GM23338 (cell line): ENCODE data around the gene ACBD5.

Experiments used
- CREB1 ChIP-seq: fragments of 250-450 bp; sonication (Bioruptor Pico); IDR thresholded peaks from 2 replicates; pipeline ENCODE4 v1.5.0; 2020; ENCODE audit warnings: low read depth, mild to moderate bottlenecking, moderate library complexity
- EZH2 ChIP-seq: fragments of 200-600 bp; sonication (generic); IDR thresholded peaks from one replicate; pipeline ENCODE4 v1.8.0; 2017; ENCODE audit warnings: antibody characterized with exemption, mild to moderate bottlenecking, low read depth; ENCODE audit not compliant: unreplicated experiment
- EZH2phosphoT487 ChIP-seq: fragments of 200-600 bp; sonication (generic); IDR thresholded peaks from one replicate; pipeline ENCODE4 v1.8.1; 2018; ENCODE audit warnings: antibody characterized with exemption; ENCODE audit not compliant: unreplicated experiment
- JUNB ChIP-seq: IDR thresholded peaks from one replicate; pipeline ENCODE4 v1.6.1; 2016; ENCODE audit warnings: antibody characterized with exemption; ENCODE audit not compliant: unreplicated experiment
- NANOG ChIP-seq: IDR thresholded peaks from 2 replicates; pipeline ENCODE4 v1.6.1; 2016; ENCODE audit warnings: antibody characterized with exemption, borderline replicate concordance
- POLR2AphosphoS5 ChIP-seq: IDR thresholded peaks from 2 replicates; pipeline ENCODE4 v1.6.1; 2016; ENCODE audit warnings: antibody characterized with exemption, low read depth
- ZNF114 ChIP-seq: fragments of 250-450 bp; sonication (Bioruptor Pico); IDR thresholded peaks from 2 replicates; pipeline ENCODE4 v1.5.0; 2020; ENCODE audit warnings: mild to moderate bottlenecking, moderate library complexity
- ZNF331 ChIP-seq: fragments of 250-450 bp; sonication (Bioruptor Pico); IDR thresholded peaks from 2 replicates; pipeline ENCODE4 v1.5.0; 2020; ENCODE audit warnings: low read depth, mild to moderate bottlenecking, moderate library complexity
- TF ChIP-seq, protein P1 (sequence below): IDR thresholded peaks from one replicate; pipeline ENCODE4 v1.6.1; 2018; ENCODE audit warnings: antibody characterized with exemption; ENCODE audit not compliant: unreplicated experiment
- TF ChIP-seq, protein P2 (sequence below), 2 experiments: fragments of 200-600 bp in 1 of 2; sonication (generic) in 1 of 2; conservative IDR thresholded peaks; 2 replicates each; pipeline versions ENCODE4 v1.5.1 to v1.6.1; 2016 to 2017; ENCODE audit warnings: antibody characterized with exemption in 2 of 2, low read depth in 2 of 2, mild to moderate bottlenecking in 2 of 2, moderate library complexity in 1 of 2
- TF ChIP-seq, protein P3 (sequence below): IDR thresholded peaks from 2 replicates; pipeline ENCODE4 v1.6.1; 2016; ENCODE audit warnings: antibody characterized with exemption

DNA sequence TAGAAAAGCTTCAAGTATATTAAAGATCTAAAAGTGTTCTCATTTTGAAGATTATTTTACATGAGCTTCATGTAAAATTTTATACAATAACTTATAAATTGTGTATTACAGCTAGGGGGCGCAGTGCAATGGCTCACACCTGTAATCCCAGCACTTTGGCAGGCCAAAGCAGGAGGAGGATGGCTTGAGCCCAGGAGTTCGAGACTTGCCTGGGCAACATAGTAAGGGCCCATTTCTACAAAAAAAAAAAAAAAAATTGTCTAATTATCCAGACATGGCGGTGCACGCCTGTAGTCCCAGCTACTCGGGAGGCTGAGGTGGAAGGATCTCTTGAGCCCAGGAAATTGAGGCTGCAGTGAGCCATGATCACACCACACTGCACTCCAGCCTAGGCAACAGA lies 16.6 kb downstream of the ACBD5 start:
- TF ChIP-seq, protein P1, sequence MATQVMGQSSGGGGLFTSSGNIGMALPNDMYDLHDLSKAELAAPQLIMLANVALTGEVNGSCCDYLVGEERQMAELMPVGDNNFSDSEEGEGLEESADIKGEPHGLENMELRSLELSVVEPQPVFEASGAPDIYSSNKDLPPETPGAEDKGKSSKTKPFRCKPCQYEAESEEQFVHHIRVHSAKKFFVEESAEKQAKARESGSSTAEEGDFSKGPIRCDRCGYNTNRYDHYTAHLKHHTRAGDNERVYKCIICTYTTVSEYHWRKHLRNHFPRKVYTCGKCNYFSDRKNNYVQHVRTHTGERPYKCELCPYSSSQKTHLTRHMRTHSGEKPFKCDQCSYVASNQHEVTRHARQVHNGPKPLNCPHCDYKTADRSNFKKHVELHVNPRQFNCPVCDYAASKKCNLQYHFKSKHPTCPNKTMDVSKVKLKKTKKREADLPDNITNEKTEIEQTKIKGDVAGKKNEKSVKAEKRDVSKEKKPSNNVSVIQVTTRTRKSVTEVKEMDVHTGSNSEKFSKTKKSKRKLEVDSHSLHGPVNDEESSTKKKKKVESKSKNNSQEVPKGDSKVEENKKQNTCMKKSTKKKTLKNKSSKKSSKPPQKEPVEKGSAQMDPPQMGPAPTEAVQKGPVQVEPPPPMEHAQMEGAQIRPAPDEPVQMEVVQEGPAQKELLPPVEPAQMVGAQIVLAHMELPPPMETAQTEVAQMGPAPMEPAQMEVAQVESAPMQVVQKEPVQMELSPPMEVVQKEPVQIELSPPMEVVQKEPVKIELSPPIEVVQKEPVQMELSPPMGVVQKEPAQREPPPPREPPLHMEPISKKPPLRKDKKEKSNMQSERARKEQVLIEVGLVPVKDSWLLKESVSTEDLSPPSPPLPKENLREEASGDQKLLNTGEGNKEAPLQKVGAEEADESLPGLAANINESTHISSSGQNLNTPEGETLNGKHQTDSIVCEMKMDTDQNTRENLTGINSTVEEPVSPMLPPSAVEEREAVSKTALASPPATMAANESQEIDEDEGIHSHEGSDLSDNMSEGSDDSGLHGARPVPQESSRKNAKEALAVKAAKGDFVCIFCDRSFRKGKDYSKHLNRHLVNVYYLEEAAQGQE = no peak
- TF ChIP-seq EZH2phosphoT487 = no peak
- TF ChIP-seq, protein P2, sequence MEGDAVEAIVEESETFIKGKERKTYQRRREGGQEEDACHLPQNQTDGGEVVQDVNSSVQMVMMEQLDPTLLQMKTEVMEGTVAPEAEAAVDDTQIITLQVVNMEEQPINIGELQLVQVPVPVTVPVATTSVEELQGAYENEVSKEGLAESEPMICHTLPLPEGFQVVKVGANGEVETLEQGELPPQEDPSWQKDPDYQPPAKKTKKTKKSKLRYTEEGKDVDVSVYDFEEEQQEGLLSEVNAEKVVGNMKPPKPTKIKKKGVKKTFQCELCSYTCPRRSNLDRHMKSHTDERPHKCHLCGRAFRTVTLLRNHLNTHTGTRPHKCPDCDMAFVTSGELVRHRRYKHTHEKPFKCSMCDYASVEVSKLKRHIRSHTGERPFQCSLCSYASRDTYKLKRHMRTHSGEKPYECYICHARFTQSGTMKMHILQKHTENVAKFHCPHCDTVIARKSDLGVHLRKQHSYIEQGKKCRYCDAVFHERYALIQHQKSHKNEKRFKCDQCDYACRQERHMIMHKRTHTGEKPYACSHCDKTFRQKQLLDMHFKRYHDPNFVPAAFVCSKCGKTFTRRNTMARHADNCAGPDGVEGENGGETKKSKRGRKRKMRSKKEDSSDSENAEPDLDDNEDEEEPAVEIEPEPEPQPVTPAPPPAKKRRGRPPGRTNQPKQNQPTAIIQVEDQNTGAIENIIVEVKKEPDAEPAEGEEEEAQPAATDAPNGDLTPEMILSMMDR (conservative IDR thresholded peaks at IDR 0.05; ENCODE audit: low read depth in 2 of 2) = peak; percentile 73 to 93
- no peak for TF ChIP-seq EZH2
- no peak for TF ChIP-seq POLR2AphosphoS5
- TF ChIP-seq ZNF114 = no peak
- no peak for TF ChIP-seq ZNF331
- no peak for TF ChIP-seq CREB1
- TF ChIP-seq JUNB = no peak
- TF ChIP-seq, protein P3, sequence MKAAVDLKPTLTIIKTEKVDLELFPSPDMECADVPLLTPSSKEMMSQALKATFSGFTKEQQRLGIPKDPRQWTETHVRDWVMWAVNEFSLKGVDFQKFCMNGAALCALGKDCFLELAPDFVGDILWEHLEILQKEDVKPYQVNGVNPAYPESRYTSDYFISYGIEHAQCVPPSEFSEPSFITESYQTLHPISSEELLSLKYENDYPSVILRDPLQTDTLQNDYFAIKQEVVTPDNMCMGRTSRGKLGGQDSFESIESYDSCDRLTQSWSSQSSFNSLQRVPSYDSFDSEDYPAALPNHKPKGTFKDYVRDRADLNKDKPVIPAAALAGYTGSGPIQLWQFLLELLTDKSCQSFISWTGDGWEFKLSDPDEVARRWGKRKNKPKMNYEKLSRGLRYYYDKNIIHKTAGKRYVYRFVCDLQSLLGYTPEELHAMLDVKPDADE = no peak
- TF ChIP-seq NANOG = no peak
